Cardiac muscle cell (in vitro differentiated cells and primary cell): Measurements from ENCODE around the gene PDZRN4. TPM values are rescaled to one million over a fixed set of nuclear protein-coding genes. Genes with fewer than 3 reads are reported as not detected.
"Not testable (repeated sequence)": the region's sequence is repeated elsewhere in the genome, so short reads cannot be mapped to it uniquely, and the experiment has no call there.

Experiments
- DNase-seq, 2 donors: peaks; one replicate each; pipeline versions ENCODE4 v3.0.0 to v3.0.0-alpha.2; 2010 to 2017; ENCODE audit warnings: low read depth in 1 of 2, low spot score in 1 of 2
- H3K27ac ChIP-seq: fragments of 200-600 bp; sonication (generic); 2 replicates; pipeline ENCODE4 v1.5.1; 2016
- H3K27me3 ChIP-seq: fragments of 200-600 bp; sonication (generic); 2 replicates; pipeline ENCODE4 v1.6.0; 2016; ENCODE audit warnings: control low read depth
- H3K36me3 ChIP-seq: fragments of 200-600 bp; sonication (generic); 2 replicates; pipeline ENCODE4 v1.5.1; 2016; ENCODE audit warnings: control low read depth
- H3K4me1 ChIP-seq: fragments of 200-600 bp; sonication (generic); 2 replicates; pipeline ENCODE4 v1.8.1; 2017; ENCODE audit warnings: low read depth, mild to moderate bottlenecking, mixed run types
- H3K4me3 ChIP-seq: fragments of 200-600 bp; sonication (generic); 2 replicates; pipeline ENCODE4 v1.5.1; 2016; ENCODE audit warnings: mild to moderate bottlenecking
- H3K9me3 ChIP-seq: fragments of 200-600 bp; sonication (generic); 2 replicates; pipeline ENCODE4 v1.5.1; 2017; ENCODE audit warnings: low read depth, mild to moderate bottlenecking, control low read depth
- polyA plus RNA-seq: library from polyadenylated mRNA; unstranded; fragments of >200 nt; fragmentation: Nextera tagmentation; extraction: Ambion mirVana; gene quantifications from 2 replicates; pipeline ENCODE4 v1.2.1, GENCODE V29; 2016
- total RNA-seq: library from RNA; depleted of rRNA; stranded (reverse); fragments of >200 nt; gene quantifications from 2 replicates; pipeline ENCODE4 v1.2.3, GENCODE V29; 2016
- TF ChIP-seq, protein P1 (sequence below): IDR thresholded peaks from 2 replicates; pipeline ENCODE4 v1.5.1; 2012; ENCODE audit warnings: low read depth, mild to moderate bottlenecking, low read length

Gene PDZRN4
- total and polyA plus RNA-seq, 2 experiments from 2014 or later: 2.9 to 5.0 TPM

DNA sequence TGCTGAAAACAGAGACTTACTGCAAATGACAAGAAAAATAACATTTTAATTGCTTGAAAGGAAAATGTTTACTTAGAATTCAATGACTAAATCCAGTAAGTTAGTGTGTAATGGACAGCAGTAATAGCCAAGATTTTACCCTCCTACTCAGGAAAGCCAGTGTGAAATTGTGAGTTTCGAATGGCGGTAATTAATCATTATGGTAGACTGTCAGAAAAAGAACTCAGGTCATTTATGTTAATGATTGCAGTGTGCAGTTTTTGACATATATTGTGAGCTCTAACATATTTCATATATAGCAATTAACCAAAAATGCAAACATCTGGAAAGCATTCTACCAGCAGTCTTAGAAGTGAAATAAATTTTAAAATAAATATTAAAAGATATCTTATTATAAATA, 60.3 kb downstream of the PDZRN4 start:
- H3K4me3 ChIP-seq: no peak overlapping the region

DNA sequence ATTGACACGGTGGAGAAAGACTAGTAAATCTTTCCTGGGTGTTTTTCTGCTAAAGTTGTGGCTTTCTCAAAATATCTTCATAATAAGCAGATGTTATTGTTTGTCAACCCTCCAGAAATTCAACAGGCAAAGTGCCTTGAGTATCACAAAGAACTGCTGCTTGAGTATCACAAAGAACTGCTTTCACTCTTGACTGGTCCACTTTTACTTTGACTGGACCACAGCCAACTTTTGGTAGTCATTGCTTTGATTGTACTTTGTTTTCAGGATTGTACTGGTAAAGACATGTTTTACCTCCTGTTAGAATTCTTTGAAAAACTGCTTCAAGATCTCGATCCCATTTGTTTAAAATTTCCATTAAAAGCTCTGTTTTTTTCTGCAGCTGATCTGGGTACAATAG, 62.6 kb downstream of the PDZRN4 start:
- no peak overlapping the region for H3K27ac ChIP-seq
- H3K27me3 ChIP-seq: no peaks in the 10 kb centered on the region
- H3K36me3 ChIP-seq: no peaks in the 10 kb centered on the region
- no peaks in the 10 kb centered on the region for H3K9me3 ChIP-seq
- TF ChIP-seq, protein P1, sequence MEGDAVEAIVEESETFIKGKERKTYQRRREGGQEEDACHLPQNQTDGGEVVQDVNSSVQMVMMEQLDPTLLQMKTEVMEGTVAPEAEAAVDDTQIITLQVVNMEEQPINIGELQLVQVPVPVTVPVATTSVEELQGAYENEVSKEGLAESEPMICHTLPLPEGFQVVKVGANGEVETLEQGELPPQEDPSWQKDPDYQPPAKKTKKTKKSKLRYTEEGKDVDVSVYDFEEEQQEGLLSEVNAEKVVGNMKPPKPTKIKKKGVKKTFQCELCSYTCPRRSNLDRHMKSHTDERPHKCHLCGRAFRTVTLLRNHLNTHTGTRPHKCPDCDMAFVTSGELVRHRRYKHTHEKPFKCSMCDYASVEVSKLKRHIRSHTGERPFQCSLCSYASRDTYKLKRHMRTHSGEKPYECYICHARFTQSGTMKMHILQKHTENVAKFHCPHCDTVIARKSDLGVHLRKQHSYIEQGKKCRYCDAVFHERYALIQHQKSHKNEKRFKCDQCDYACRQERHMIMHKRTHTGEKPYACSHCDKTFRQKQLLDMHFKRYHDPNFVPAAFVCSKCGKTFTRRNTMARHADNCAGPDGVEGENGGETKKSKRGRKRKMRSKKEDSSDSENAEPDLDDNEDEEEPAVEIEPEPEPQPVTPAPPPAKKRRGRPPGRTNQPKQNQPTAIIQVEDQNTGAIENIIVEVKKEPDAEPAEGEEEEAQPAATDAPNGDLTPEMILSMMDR: no peak
- H3K4me3 ChIP-seq: no peak overlapping the region
- H3K4me1 ChIP-seq: no peaks in the 10 kb centered on the region
- DNase-seq: peak in 1 of 2 donors; percentile 3

More for the DNA sequence above, 60.3 kb downstream of the PDZRN4 start:
- Histone ChIP-seq H3K27ac (no peak overlapping the region), H3K4me1 (no peaks in the 10 kb centered on the region), H3K27me3 (no peaks in the 10 kb centered on the region), H3K9me3 (no peaks in the 10 kb centered on the region), H3K36me3 (no peaks in the 10 kb centered on the region)
- TF ChIP-seq, protein P1: no peak
- no peak for DNase-seq

DNA sequence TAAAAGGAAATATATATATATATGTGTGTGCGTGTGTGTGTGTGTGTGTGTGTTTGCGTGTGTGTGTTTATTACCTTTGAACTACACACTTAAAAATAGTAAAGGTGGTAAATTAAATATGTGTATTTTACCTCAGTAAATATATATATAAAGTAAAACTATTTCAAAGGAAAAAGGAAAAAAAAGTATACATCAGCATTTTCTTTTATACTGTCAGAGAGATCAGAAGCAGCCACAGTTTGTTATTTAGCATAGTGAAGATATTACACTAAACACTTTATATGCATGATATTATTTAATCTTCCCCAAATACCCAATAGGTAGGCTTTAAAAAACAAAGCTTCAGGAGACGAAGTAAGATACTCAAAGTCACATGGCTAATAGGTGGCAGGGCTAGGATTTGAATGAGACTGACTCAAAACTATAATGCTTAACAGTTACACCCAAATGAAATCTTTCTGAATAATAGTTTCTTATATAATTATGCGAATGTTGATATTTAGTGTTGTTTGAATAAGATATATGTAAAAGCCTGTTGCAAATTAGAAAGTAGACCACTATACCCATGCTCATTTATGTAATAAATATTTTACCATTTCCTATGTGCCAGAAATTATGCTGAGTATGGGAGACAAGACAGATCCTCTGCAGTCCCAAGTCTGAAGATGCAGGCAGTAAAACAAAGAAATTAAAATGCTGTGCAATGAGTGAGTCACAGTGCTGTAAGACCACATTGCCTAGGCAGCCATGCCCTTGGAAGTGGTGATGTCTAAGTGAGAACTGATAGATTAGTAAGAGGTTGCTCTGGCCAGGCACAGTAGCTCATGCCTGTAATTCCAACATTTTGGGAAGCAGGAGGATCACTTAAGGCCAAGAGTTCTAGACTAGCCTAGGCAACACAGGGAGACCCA, 66.1 kb downstream of the PDZRN4 start:
- no peak overlapping the region for H3K27ac ChIP-seq

DNA sequence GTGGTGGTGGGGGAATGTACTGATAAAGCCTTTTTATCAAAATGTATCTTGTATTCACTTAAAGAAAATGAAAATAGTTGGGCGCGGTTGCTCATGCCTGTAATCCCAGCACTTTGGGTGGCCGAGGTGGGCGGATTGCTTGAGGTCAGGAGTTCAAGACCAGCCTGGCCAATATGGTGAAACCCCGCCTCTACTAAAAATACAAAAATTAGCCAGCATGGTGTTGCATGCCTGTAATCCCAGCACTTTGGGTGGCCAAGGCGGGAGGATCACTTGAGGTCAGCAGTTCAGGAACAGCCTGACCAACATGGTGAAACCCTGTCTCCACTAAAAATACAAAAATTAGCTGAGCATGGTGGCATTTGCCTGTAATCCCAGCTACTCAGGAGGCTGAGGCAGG, 75.1 kb downstream of the PDZRN4 start:
- H3K4me3 ChIP-seq, H3K27ac ChIP-seq, H3K27me3 ChIP-seq, H3K9me3 ChIP-seq, H3K36me3 ChIP-seq, DNase-seq: not testable (repeated sequence)
- H3K4me1 ChIP-seq: peaks cover 24% of the 10 kb centered on the region

More for the DNA sequence above, 66.1 kb downstream of the PDZRN4 start:
- H3K4me3 ChIP-seq: no peak overlapping the region
- H3K4me1 ChIP-seq: no peaks in the 10 kb centered on the region
- H3K9me3 ChIP-seq: no peaks in the 10 kb centered on the region
- no peaks in the 10 kb centered on the region for H3K27me3 ChIP-seq
- no peaks in the 10 kb centered on the region for H3K36me3 ChIP-seq
- no peak for DNase-seq
- TF ChIP-seq, protein P1: no peak

DNA sequence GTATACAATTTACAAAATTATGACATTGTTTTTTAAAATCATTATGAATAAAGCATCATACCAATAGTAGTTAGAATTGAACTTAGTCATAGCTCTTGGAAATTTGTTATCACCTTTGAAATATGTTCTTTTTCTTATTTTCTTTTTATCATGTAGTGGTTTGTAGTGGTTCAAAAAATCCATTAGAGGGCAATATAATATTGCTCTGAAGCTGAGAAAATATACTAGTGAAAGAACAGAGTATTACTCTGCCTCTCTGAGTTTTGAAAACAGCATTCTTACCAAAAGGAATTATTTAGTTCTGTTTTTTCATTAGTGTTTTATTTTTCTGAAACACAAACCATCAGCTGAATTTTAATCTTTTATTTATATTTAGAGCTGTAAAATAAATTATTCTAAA, 76.2 kb downstream of the PDZRN4 start:
- peak; percentile 8 to 11 for DNase-seq
- no peaks in the 10 kb centered on the region for H3K36me3 ChIP-seq
- no peaks in the 10 kb centered on the region for H3K27me3 ChIP-seq

More for the DNA sequence above, 76.2 kb downstream of the PDZRN4 start:
- H3K9me3 ChIP-seq: no peaks in the 10 kb centered on the region
- no peak overlapping the region for H3K27ac ChIP-seq
- H3K4me1 ChIP-seq: peaks cover 24% of the 10 kb centered on the region
- no peak overlapping the region for H3K4me3 ChIP-seq
- TF ChIP-seq, protein P1: peak; percentile 38
